WTC11 (cell line): ENCODE measurements around the gene SLC2A1. TPM values are rescaled to one million over a fixed set of nuclear protein-coding genes. Genes with fewer than 3 reads are reported as not detected.

Source experiments
- ATAC-seq: fragments of 200-7000 bp; cut with Tn5 transposase; 2 replicates; pipeline ENCODE4 v1.10.0; 2021; ENCODE audit warnings: mild to moderate bottlenecking, moderate library complexity
- CTCF ChIA-PET: fragments of 300-600 bp; sonication (Branson Sonifier 250); formaldehyde crosslinking; loops from one replicate; lab custom pipeline; 2021; ENCODE audit warnings: antibody characterized with exemption; lab: Charles Lee
- POLR2A ChIA-PET: fragments of 350-600 bp; sonication (Branson Sonifier 250); formaldehyde crosslinking; loops from one replicate; lab custom pipeline; 2021; ENCODE audit warnings: antibody characterized with exemption; lab: Charles Lee
- DNase-seq: peaks from one replicate; pipeline ENCODE4 v3.0.0; 2021; ENCODE audit warnings: low spot score
- H3K27ac Mint-ChIP-seq: 2 replicates; pipeline ENCODE4 v1.8.0; 2021; ENCODE audit warnings: mixed read lengths
- H3K27me3 Mint-ChIP-seq: 2 replicates; pipeline ENCODE4 v1.8.0; 2021; ENCODE audit warnings: low read depth, mild to moderate bottlenecking, moderate library complexity, mixed read lengths
- H3K36me3 Mint-ChIP-seq: 2 replicates; pipeline ENCODE4 v1.8.0; 2021; ENCODE audit warnings: mixed read lengths
- H3K4me1 Mint-ChIP-seq: 2 replicates; pipeline ENCODE4 v1.8.0; 2022; ENCODE audit warnings: mixed read lengths
- H3K4me3 Mint-ChIP-seq: 2 replicates; pipeline ENCODE4 v1.8.0; 2021; ENCODE audit warnings: mild to moderate bottlenecking, moderate library complexity, mixed read lengths
- H3K9me3 Mint-ChIP-seq: 2 replicates; pipeline ENCODE4 v1.8.0; 2021; ENCODE audit warnings: mixed read lengths
- CTCF ChIP-seq: fragments of 200-600 bp; IDR thresholded peaks from 2 replicates; pipeline ENCODE4 v1.8.0; 2022; ENCODE audit warnings: antibody characterized with exemption
- ESRRA ChIP-seq: sonication (generic); formaldehyde crosslinking; IDR thresholded peaks from 2 replicates; pipeline ENCODE4 v1.8.1; 2022; ENCODE audit warnings: mild to moderate bottlenecking, missing genetic modification reagents, borderline replicate concordance
- FOXP1 ChIP-seq: sonication (generic); formaldehyde crosslinking; IDR thresholded peaks from 2 replicates; pipeline ENCODE4 v1.8.0; 2022; ENCODE audit warnings: missing genetic modification reagents, mild to moderate bottlenecking, moderate library complexity, borderline replicate concordance
- GABPB1 ChIP-seq: sonication (generic); formaldehyde crosslinking; IDR thresholded peaks from 2 replicates; pipeline ENCODE4 v1.8.1; 2023; ENCODE audit warnings: mild to moderate bottlenecking, missing genetic modification reagents
- GRHL2 ChIP-seq: fragments of 250-450 bp; sonication (Bioruptor Pico); IDR thresholded peaks from 2 replicates; pipeline ENCODE4 v1.8.0; 2022; ENCODE audit warnings: mild to moderate bottlenecking, moderate library complexity; ENCODE audit not compliant: insufficient replicate concordance, severe bottlenecking
- JAZF1 ChIP-seq: fragments of 250-450 bp; sonication (Bioruptor Pico); IDR thresholded peaks from 2 replicates; pipeline ENCODE4 v1.9.0; 2021; ENCODE audit warnings: moderate library complexity, mild to moderate bottlenecking, inconsistent platforms
- JUN ChIP-seq: sonication (generic); formaldehyde crosslinking; IDR thresholded peaks from 2 replicates; pipeline ENCODE4 v1.8.0; 2023; ENCODE audit warnings: mild to moderate bottlenecking, missing genetic modification reagents
- NR1H2 ChIP-seq: sonication (generic); formaldehyde crosslinking; IDR thresholded peaks from 2 replicates; pipeline ENCODE4 v1.9.0; 2021; ENCODE audit warnings: mild to moderate bottlenecking, moderate library complexity, missing genetic modification reagents
- NR2C2 ChIP-seq: sonication (generic); formaldehyde crosslinking; IDR thresholded peaks from 2 replicates; pipeline ENCODE4 v1.8.0; 2022; ENCODE audit warnings: mild to moderate bottlenecking, missing genetic modification reagents
- RORB ChIP-seq: fragments of 250-450 bp; sonication (Bioruptor Pico); IDR thresholded peaks from 2 replicates; pipeline ENCODE4 v1.9.0; 2021; ENCODE audit warnings: mild to moderate bottlenecking
- SMAD4 ChIP-seq: sonication (generic); formaldehyde crosslinking; IDR thresholded peaks from 2 replicates; pipeline ENCODE4 v1.8.0; 2022; ENCODE audit warnings: mild to moderate bottlenecking, missing genetic modification reagents
- STAT6 ChIP-seq: sonication (generic); formaldehyde crosslinking; conservative IDR thresholded peaks from 2 replicates; pipeline ENCODE4 v1.8.1; 2023; ENCODE audit warnings: mild to moderate bottlenecking, low read depth, missing genetic modification reagents, moderate library complexity
- TCF7 ChIP-seq: sonication (generic); formaldehyde crosslinking; IDR thresholded peaks from 2 replicates; pipeline ENCODE4 v1.8.0; 2022; ENCODE audit warnings: mild to moderate bottlenecking, low read depth, missing genetic modification reagents, moderate library complexity
- TEAD4 ChIP-seq: sonication (generic); formaldehyde crosslinking; IDR thresholded peaks from 2 replicates; pipeline ENCODE4 v1.8.0; 2022; ENCODE audit warnings: mild to moderate bottlenecking, missing genetic modification reagents
- USF1 ChIP-seq: sonication (generic); formaldehyde crosslinking; IDR thresholded peaks from 2 replicates; pipeline ENCODE4 v1.8.0; 2022; ENCODE audit warnings: mild to moderate bottlenecking, missing genetic modification reagents
- ZNF121 ChIP-seq: sonication (generic); formaldehyde crosslinking; IDR thresholded peaks from 2 replicates; pipeline ENCODE4 v1.8.0; 2023; ENCODE audit warnings: missing genetic modification reagents
- ZNF138 ChIP-seq: sonication (generic); formaldehyde crosslinking; conservative IDR thresholded peaks from 2 replicates; pipeline ENCODE4 v1.8.1; 2022; ENCODE audit warnings: mild to moderate bottlenecking, moderate library complexity, missing genetic modification reagents
- ZNF219 ChIP-seq: sonication (generic); formaldehyde crosslinking; IDR thresholded peaks from 2 replicates; pipeline ENCODE4 v1.8.0; 2023; ENCODE audit warnings: missing genetic modification reagents, mild to moderate bottlenecking, borderline replicate concordance
- ZNF317 ChIP-seq: sonication (generic); formaldehyde crosslinking; IDR thresholded peaks from 2 replicates; pipeline ENCODE4 v1.8.1; 2023; ENCODE audit warnings: low read depth, mild to moderate bottlenecking, moderate library complexity, missing genetic modification reagents, borderline replicate concordance
- ZSCAN18 ChIP-seq: fragments of 250-450 bp; sonication (Bioruptor Pico); IDR thresholded peaks from 2 replicates; pipeline ENCODE4 v2.1.2; 2022; ENCODE audit warnings: mild to moderate bottlenecking, moderate library complexity
- total RNA-seq: library from RNA; stranded (reverse); gene quantifications from 3 replicates; pipeline ENCODE4 v1.2.3, GENCODE V29; 2021

The SLC2A1 gene
- total RNA-seq, 1 experiment from 2014 or later: 215 TPM

- DNase-seq: no peak
- POLR2A ChIA-PET: no interaction called here
- H3K36me3 Mint-ChIP-seq: peaks cover 29% of the 10 kb centered on the region
- TF ChIP-seq JUN (CRISPR knock-in tag): no peak
- TF ChIP-seq ZSCAN18 (CRISPR knock-in tag): no peak
- TF ChIP-seq TEAD4: no peak
- no peak for TF ChIP-seq NR2C2 (CRISPR knock-in tag)
- TF ChIP-seq STAT6: no peak
- no peak for TF ChIP-seq USF1 (CRISPR knock-in tag)
- no peak for TF ChIP-seq ZNF317 (CRISPR knock-in tag)
- TF ChIP-seq TCF7 (CRISPR knock-in tag): no peak
- no peak for TF ChIP-seq GABPB1 (CRISPR knock-in tag)
- TF ChIP-seq JAZF1 (CRISPR knock-in tag): no peak
- no peak for TF ChIP-seq GRHL2 (CRISPR knock-in tag)
- no peak for TF ChIP-seq NR1H2 (CRISPR knock-in tag)
- TF ChIP-seq ZNF219: no peak
- H3K4me3 Mint-ChIP-seq: no peak overlapping the region
- no peak overlapping the region for H3K27ac Mint-ChIP-seq
- CTCF ChIA-PET: interaction anchor here (0.8 to 8.3 kb wide), 2 partner anchors 69 to 158 kb away, joined by 3 to 409 read pairs; partner anchors contain the start of gene ZNF691
- peaks cover 7% of the 10 kb centered on the region for H3K27me3 Mint-ChIP-seq
- no peaks in the 10 kb centered on the region; the same call in 1 of the 2 replicates for H3K4me1 Mint-ChIP-seq
- peaks cover 33% of the 10 kb centered on the region for H3K9me3 Mint-ChIP-seq
- ATAC-seq: no peak
Observed at GRCh38 chr1:42915456-42915855, 43.2 kb downstream of the SLC2A1 start.

- ATAC-seq (no peak), DNase-seq (no peak)
- H3K27ac Mint-ChIP-seq: no peak overlapping the region
- no peak overlapping the region for H3K4me3 Mint-ChIP-seq
- ChIA-PET CTCF (interaction anchor here (0.6 to 8.3 kb wide), 38 partner anchors 10 to 500 kb away, joined by 3 to 409 read pairs (median 5); partner anchors contain the start of genes CDC20, ERMAP, SVBP and ZNF691), POLR2A (interaction anchor here (1.2 kb wide), 1 partner anchor 159 kb away, joined by 9 read pairs; no protein-coding TSS in a partner anchor)
- H3K27me3 Mint-ChIP-seq: peaks cover 7% of the 10 kb centered on the region
- H3K9me3 Mint-ChIP-seq: peaks cover 33% of the 10 kb centered on the region
- TF ChIP-seq ZNF121 (CRISPR knock-in tag): no peak
- no peak for TF ChIP-seq RORB (CRISPR knock-in tag)
- peaks cover 29% of the 10 kb centered on the region for H3K36me3 Mint-ChIP-seq
- no peaks in the 10 kb centered on the region; the same call in 1 of the 2 replicates for H3K4me1 Mint-ChIP-seq
Observed at GRCh38 chr1:42914092-42914627, 44.5 kb downstream of the SLC2A1 start.

- Mint-ChIP-seq H3K4me3 (no peak overlapping the region), H3K27me3 (peaks cover 7% of the 10 kb centered on the region), H3K36me3 (peaks cover 29% of the 10 kb centered on the region), H3K4me1 (no peaks in the 10 kb centered on the region; the same call in 1 of the 2 replicates), H3K27ac (no peak overlapping the region), H3K9me3 (peaks cover 33% of the 10 kb centered on the region)
- TF ChIP-seq FOXP1 (CRISPR knock-in tag): no peak
- no peak for TF ChIP-seq ESRRA (CRISPR knock-in tag)
- no peak for TF ChIP-seq ZNF138 (CRISPR knock-in tag)
- no peak for TF ChIP-seq SMAD4 (CRISPR knock-in tag)
- TF ChIP-seq CTCF: peak; percentile 72
- no peak for TF ChIP-seq TCF7 (CRISPR knock-in tag)
- ChIA-PET POLR2A (interaction anchor here (0.5 to 1.2 kb wide), 4 partner anchors 9 to 179 kb away, joined by 3 to 9 read pairs (median 6); no protein-coding TSS in a partner anchor), CTCF (interaction anchor here (0.6 to 8.3 kb wide), 68 partner anchors 9 to 1141 kb away, joined by 3 to 409 read pairs (median 4); partner anchors contain the start of genes C1orf50, CDC20, CFAP57 and EBNA1BP2)
- ATAC-seq (peak; percentile 94), DNase-seq (peak; percentile 53)
Observed at GRCh38 chr1:42913426-42914091, 45.1 kb downstream of the SLC2A1 start.
